ENCODE results near the gene GPR39.

GPR39 gene

GRCh38 chr2:132462236-132462635 is 45.6 kb downstream of the GPR39 start:
- no peaks in the 10 kb centered on the region for H3K36me3 ChIP-seq (ENCODE audit: control insufficient read depth in 5 of 5, insufficient read depth in 5 of 5, low read length in 5 of 5)
- peaks cover 1 to 46% (median 35%) of the 10 kb centered on the region in 5 donors for H3K9me3 ChIP-seq (ENCODE audit: control insufficient read depth in 5 of 5, low read length in 5 of 5)
- H3K27me3 ChIP-seq (ENCODE audit: control insufficient read depth in 5 of 5, insufficient read depth in 4 of 5, low read length in 5 of 5): no peaks in the 10 kb centered on the region
- no peaks in the 10 kb centered on the region for H3K4me1 ChIP-seq (ENCODE audit: control insufficient read depth in 5 of 5, insufficient read depth in 5 of 5, low read length in 5 of 5)
- H3K4me3 ChIP-seq (ENCODE audit: low read depth in 1 of 5, low read length in 5 of 5): no peak overlapping the region
- no peak overlapping the region for H3K27ac ChIP-seq (ENCODE audit: low read depth, low read length)
- no peak overlapping the region for H3K9ac ChIP-seq (ENCODE audit: low read length in 5 of 5)

GRCh38 chr2:132463719-132464118 is 47.1 kb downstream of the GPR39 start:
- Histone ChIP-seq H3K4me1 (ENCODE audit: control insufficient read depth in 5 of 5, insufficient read depth in 5 of 5, low read length in 5 of 5) (peaks cover 0 to 6% (median 4%) of the 10 kb centered on the region in 5 donors), H3K9me3 (ENCODE audit: control insufficient read depth in 5 of 5, low read length in 5 of 5) (peaks cover 2 to 61% (median 48%) of the 10 kb centered on the region in 5 donors), H3K27ac (ENCODE audit: low read depth, low read length) (no peak overlapping the region)

DNA sequence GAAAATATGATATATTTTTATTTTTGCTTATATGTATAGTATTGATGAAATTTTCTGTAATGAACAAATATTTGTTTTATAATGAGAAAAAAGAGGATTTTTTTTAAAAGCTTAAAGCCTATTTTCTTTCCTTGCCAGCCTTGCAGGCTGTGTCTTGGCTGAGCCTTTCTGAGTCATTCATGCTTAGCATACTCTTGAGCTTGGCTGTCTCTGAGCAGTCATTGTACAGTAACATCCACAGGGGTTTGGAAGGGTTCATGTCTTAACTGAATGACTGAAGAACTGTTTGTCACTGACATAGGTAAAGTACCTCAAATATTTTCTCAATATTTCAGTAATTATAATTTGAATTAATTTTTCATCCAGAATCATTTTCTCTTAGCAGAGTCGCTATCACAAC is 49.3 kb downstream of the GPR39 start:
- H3K4me1 ChIP-seq (ENCODE audit: control insufficient read depth in 5 of 5, insufficient read depth in 5 of 5, low read length in 5 of 5): peaks cover 0 to 28% (median 19%) of the 10 kb centered on the region in 5 donors
- H3K9ac ChIP-seq (ENCODE audit: low read length in 5 of 5): no peak overlapping the region
- H3K27ac ChIP-seq (ENCODE audit: low read depth, low read length): no peak overlapping the region
- H3K27me3 ChIP-seq (ENCODE audit: control insufficient read depth in 5 of 5, insufficient read depth in 4 of 5, low read length in 5 of 5): no peaks in the 10 kb centered on the region
- no peaks in the 10 kb centered on the region for H3K36me3 ChIP-seq (ENCODE audit: control insufficient read depth in 5 of 5, insufficient read depth in 5 of 5, low read length in 5 of 5)
- peak overlapping the region in 1 of 5 donors; percentile 4 for H3K4me3 ChIP-seq (ENCODE audit: low read depth in 1 of 5, low read length in 5 of 5)
- peaks cover 2 to 66% (median 52%) of the 10 kb centered on the region in 5 donors for H3K9me3 ChIP-seq (ENCODE audit: control insufficient read depth in 5 of 5, low read length in 5 of 5)

More at GRCh38 chr2:132463719-132464118, 47.1 kb downstream of the GPR39 start:
- Histone ChIP-seq H3K27me3 (ENCODE audit: control insufficient read depth in 5 of 5, insufficient read depth in 4 of 5, low read length in 5 of 5) (no peaks in the 10 kb centered on the region), H3K4me3 (ENCODE audit: low read depth in 1 of 5, low read length in 5 of 5) (peak overlapping the region in 1 of 5 donors; percentile 24), H3K9ac (ENCODE audit: low read length in 5 of 5) (no peak overlapping the region), H3K36me3 (ENCODE audit: control insufficient read depth in 5 of 5, insufficient read depth in 5 of 5, low read length in 5 of 5) (no peaks in the 10 kb centered on the region)

DNA sequence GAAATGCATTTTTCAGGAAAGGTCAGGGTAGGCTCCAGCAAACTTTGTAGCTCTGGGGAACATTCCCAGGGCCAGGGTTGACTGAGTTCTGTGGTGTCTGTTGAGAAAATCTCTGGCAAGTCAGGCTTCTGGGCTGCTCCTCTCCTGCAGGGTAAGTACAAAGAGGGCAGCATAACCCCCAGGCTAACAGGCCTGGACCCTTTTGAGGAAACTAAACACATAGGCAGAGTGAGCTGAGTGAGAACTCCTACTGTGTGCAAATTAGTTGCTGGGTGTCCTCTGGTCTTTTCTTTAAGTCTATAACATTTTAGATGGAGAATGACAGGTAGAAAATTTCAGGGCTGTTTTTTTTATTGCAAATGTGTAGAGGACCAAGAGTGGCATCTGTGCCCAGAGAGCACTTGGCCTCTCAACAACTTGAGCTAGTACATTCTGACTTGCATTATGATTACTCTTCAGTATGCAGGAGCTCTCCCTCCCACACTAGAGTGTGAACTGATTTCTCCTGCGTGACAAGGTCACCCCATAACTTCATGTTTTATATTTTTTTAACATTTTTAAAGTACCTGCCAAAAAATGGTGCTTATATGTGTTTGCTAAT is 49.9 kb downstream of the GPR39 start:
- Histone ChIP-seq H3K9ac (ENCODE audit: low read length in 5 of 5) (no peak overlapping the region), H3K4me3 (ENCODE audit: low read depth in 1 of 5, low read length in 5 of 5) (peak overlapping the region in 2 of 5 donors; percentile 17 to 32), H3K9me3 (ENCODE audit: control insufficient read depth in 5 of 5, low read length in 5 of 5) (peaks cover 2 to 66% (median 52%) of the 10 kb centered on the region in 5 donors), H3K27ac (ENCODE audit: low read depth, low read length) (no peak overlapping the region), H3K4me1 (ENCODE audit: control insufficient read depth in 5 of 5, insufficient read depth in 5 of 5, low read length in 5 of 5) (peaks cover 0 to 32% (median 19%) of the 10 kb centered on the region in 5 donors), H3K27me3 (ENCODE audit: control insufficient read depth in 5 of 5, insufficient read depth in 4 of 5, low read length in 5 of 5) (no peaks in the 10 kb centered on the region), H3K36me3 (ENCODE audit: control insufficient read depth in 5 of 5, insufficient read depth in 5 of 5, low read length in 5 of 5) (no peaks in the 10 kb centered on the region)

GRCh38 chr2:132468821-132469675 is 52.4 kb downstream of the GPR39 start:
- no peaks in the 10 kb centered on the region for H3K27me3 ChIP-seq (ENCODE audit: control insufficient read depth in 5 of 5, insufficient read depth in 4 of 5, low read length in 5 of 5)
- peak overlapping the region; percentile 66 for H3K27ac ChIP-seq (ENCODE audit: low read depth, low read length)
- peaks cover 0 to 32% (median 19%) of the 10 kb centered on the region in 5 donors for H3K4me1 ChIP-seq (ENCODE audit: control insufficient read depth in 5 of 5, insufficient read depth in 5 of 5, low read length in 5 of 5)
- peak overlapping the region in 2 of 5 donors; percentile 19 to 36 for H3K4me3 ChIP-seq (ENCODE audit: low read depth in 1 of 5, low read length in 5 of 5)
- H3K9ac ChIP-seq (ENCODE audit: low read length in 5 of 5): no peak overlapping the region
- H3K9me3 ChIP-seq (ENCODE audit: control insufficient read depth in 5 of 5, low read length in 5 of 5): peaks cover 2 to 60% (median 47%) of the 10 kb centered on the region in 5 donors
- no peaks in the 10 kb centered on the region for H3K36me3 ChIP-seq (ENCODE audit: control insufficient read depth in 5 of 5, insufficient read depth in 5 of 5, low read length in 5 of 5)

DNA sequence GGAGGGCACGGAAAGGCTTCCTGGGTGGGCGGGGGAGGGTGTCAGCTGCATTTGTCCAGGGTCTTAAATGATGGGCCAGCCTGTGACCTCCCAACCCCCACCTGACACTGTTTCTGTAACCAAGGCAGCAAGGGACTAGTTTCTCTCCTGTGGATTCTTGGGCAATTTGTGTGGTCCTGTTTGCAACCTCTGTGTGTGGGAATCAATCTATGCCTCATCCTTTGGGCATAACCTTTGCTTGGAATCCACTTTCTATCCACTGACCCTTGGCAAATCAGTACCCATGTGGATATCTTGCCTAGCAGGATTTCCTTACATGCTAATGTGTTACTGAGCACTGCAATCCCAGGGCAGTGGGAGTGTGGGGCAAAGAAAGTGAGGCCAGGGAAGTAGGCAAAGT is 54.1 kb downstream of the GPR39 start:
- no peak overlapping the region for H3K9ac ChIP-seq (ENCODE audit: low read length in 5 of 5)
- H3K9me3 ChIP-seq (ENCODE audit: control insufficient read depth in 5 of 5, low read length in 5 of 5): peaks cover 2 to 43% (median 31%) of the 10 kb centered on the region in 5 donors
- H3K27ac ChIP-seq (ENCODE audit: low read depth, low read length): peak overlapping the region; percentile 2
- H3K27me3 ChIP-seq (ENCODE audit: control insufficient read depth in 5 of 5, insufficient read depth in 4 of 5, low read length in 5 of 5): no peaks in the 10 kb centered on the region
- H3K4me1 ChIP-seq (ENCODE audit: control insufficient read depth in 5 of 5, insufficient read depth in 5 of 5, low read length in 5 of 5): peaks cover 0 to 35% (median 19%) of the 10 kb centered on the region in 5 donors
- H3K4me3 ChIP-seq (ENCODE audit: low read depth in 1 of 5, low read length in 5 of 5): no peak overlapping the region
- no peaks in the 10 kb centered on the region for H3K36me3 ChIP-seq (ENCODE audit: control insufficient read depth in 5 of 5, insufficient read depth in 5 of 5, low read length in 5 of 5)

- peaks cover 0 to 18% (median 9%) of the 10 kb centered on the region in 5 donors for H3K9me3 ChIP-seq (ENCODE audit: control insufficient read depth in 5 of 5, low read length in 5 of 5)
- peaks cover 4 to 48% (median 23%) of the 10 kb centered on the region in 5 donors for H3K4me1 ChIP-seq (ENCODE audit: control insufficient read depth in 5 of 5, insufficient read depth in 5 of 5, low read length in 5 of 5)
- H3K9ac ChIP-seq (ENCODE audit: low read length in 5 of 5): no peak overlapping the region
- H3K27ac ChIP-seq (ENCODE audit: low read depth, low read length): no peak overlapping the region
- no peaks in the 10 kb centered on the region for H3K27me3 ChIP-seq (ENCODE audit: control insufficient read depth in 5 of 5, insufficient read depth in 4 of 5, low read length in 5 of 5)
- no peak overlapping the region for H3K4me3 ChIP-seq (ENCODE audit: low read depth in 1 of 5, low read length in 5 of 5)
- H3K36me3 ChIP-seq (ENCODE audit: control insufficient read depth in 5 of 5, insufficient read depth in 5 of 5, low read length in 5 of 5): no peaks in the 10 kb centered on the region
Measured at GRCh38 chr2:132473174-132473883, 56.7 kb downstream of the GPR39 start.

DNA sequence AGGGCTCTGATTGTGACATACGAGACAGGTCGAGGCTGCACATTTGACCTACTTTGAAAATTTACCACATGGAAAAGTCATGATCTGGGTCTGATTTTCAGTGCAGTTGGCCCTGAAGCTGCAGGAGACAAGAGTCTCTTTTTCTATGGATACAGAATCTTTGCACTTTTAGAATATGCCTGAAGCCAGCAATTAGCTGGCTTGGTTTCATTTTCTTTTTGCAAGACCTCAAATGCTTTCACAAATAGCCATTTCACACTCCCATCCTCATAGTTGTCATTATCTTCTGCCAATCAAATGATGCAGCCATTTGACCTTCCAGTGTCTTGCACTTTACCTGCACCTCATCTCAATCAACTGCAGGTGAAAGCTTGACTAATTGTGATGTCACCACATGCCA is 59.0 kb downstream of the GPR39 start:
- H3K9me3 ChIP-seq (ENCODE audit: control insufficient read depth in 5 of 5, low read length in 5 of 5): no peaks in the 10 kb centered on the region
- H3K27ac ChIP-seq (ENCODE audit: low read depth, low read length): no peak overlapping the region
- H3K9ac ChIP-seq (ENCODE audit: low read length in 5 of 5): no peak overlapping the region
- peaks cover 0 to 38% (median 5%) of the 10 kb centered on the region in 5 donors for H3K4me1 ChIP-seq (ENCODE audit: control insufficient read depth in 5 of 5, insufficient read depth in 5 of 5, low read length in 5 of 5)
- no peaks in the 10 kb centered on the region for H3K36me3 ChIP-seq (ENCODE audit: control insufficient read depth in 5 of 5, insufficient read depth in 5 of 5, low read length in 5 of 5)
- no peak overlapping the region for H3K4me3 ChIP-seq (ENCODE audit: low read depth in 1 of 5, low read length in 5 of 5)
- H3K27me3 ChIP-seq (ENCODE audit: control insufficient read depth in 5 of 5, insufficient read depth in 4 of 5, low read length in 5 of 5): no peaks in the 10 kb centered on the region

DNA sequence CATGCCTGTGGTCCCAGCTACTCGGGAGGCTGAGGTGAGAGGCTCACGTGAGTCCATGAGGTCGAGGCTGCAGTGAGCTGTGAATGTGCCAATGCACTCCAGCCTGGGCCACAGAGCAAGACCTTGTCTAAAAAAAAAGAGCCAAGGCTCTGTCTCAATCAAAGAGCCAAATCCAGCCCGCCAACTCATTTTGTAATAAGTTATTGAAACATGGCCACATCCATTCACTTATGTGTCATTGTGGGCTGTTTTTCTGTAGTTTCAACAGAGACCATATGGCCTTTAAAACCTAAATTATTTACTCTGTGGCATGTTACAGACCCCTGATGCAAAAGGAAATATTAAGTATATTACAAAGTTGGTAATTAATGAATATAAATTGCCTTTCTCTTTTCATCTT is 60.8 kb downstream of the GPR39 start:
- H3K9me3 ChIP-seq (ENCODE audit: control insufficient read depth in 5 of 5, low read length in 5 of 5): no peaks in the 10 kb centered on the region
- H3K27ac ChIP-seq (ENCODE audit: low read depth, low read length): peak overlapping the region; percentile 61
- H3K27me3 ChIP-seq (ENCODE audit: control insufficient read depth in 5 of 5, insufficient read depth in 4 of 5, low read length in 5 of 5): no peaks in the 10 kb centered on the region
- no peak overlapping the region for H3K4me3 ChIP-seq (ENCODE audit: low read depth in 1 of 5, low read length in 5 of 5)
- peaks cover 0 to 32% (median 5%) of the 10 kb centered on the region in 5 donors for H3K4me1 ChIP-seq (ENCODE audit: control insufficient read depth in 5 of 5, insufficient read depth in 5 of 5, low read length in 5 of 5)
- H3K36me3 ChIP-seq (ENCODE audit: control insufficient read depth in 5 of 5, insufficient read depth in 5 of 5, low read length in 5 of 5): no peaks in the 10 kb centered on the region
- H3K9ac ChIP-seq (ENCODE audit: low read length in 5 of 5): no peak overlapping the region

All from subcutaneous abdominal adipose tissue (tissue), 5 donors.